Cardiac muscle cell (in vitro differentiated cells and primary cell): Measurements from ENCODE around the gene AHCYL1. TPM values are rescaled to one million over a fixed set of nuclear protein-coding genes. Genes with fewer than 3 reads are reported as not detected.
A peak's percentile ranks its signal among the peaks of the same experiment; 100 is the strongest.

ENCODE experiments used
- DNase-seq, 2 donors: peaks; one replicate each; pipeline versions ENCODE4 v3.0.0 to v3.0.0-alpha.2; 2010 to 2017; ENCODE audit warnings: low read depth in 1 of 2, low spot score in 1 of 2
- H3K27ac ChIP-seq: fragments of 200-600 bp; sonication (generic); 2 replicates; pipeline ENCODE4 v1.5.1; 2016
- H3K27me3 ChIP-seq: fragments of 200-600 bp; sonication (generic); 2 replicates; pipeline ENCODE4 v1.6.0; 2016; ENCODE audit warnings: control low read depth
- H3K36me3 ChIP-seq: fragments of 200-600 bp; sonication (generic); 2 replicates; pipeline ENCODE4 v1.5.1; 2016; ENCODE audit warnings: control low read depth
- H3K4me1 ChIP-seq: fragments of 200-600 bp; sonication (generic); 2 replicates; pipeline ENCODE4 v1.8.1; 2017; ENCODE audit warnings: low read depth, mild to moderate bottlenecking, mixed run types
- H3K4me3 ChIP-seq: fragments of 200-600 bp; sonication (generic); 2 replicates; pipeline ENCODE4 v1.5.1; 2016; ENCODE audit warnings: mild to moderate bottlenecking
- H3K9me3 ChIP-seq: fragments of 200-600 bp; sonication (generic); 2 replicates; pipeline ENCODE4 v1.5.1; 2017; ENCODE audit warnings: low read depth, mild to moderate bottlenecking, control low read depth
- polyA plus RNA-seq: library from polyadenylated mRNA; unstranded; fragments of >200 nt; fragmentation: Nextera tagmentation; extraction: Ambion mirVana; gene quantifications from 2 replicates; pipeline ENCODE4 v1.2.1, GENCODE V29; 2016
- total RNA-seq: library from RNA; depleted of rRNA; stranded (reverse); fragments of >200 nt; gene quantifications from 2 replicates; pipeline ENCODE4 v1.2.3, GENCODE V29; 2016
- TF ChIP-seq, protein P1 (sequence below): IDR thresholded peaks from 2 replicates; pipeline ENCODE4 v1.5.1; 2012; ENCODE audit warnings: low read depth, mild to moderate bottlenecking, low read length

Gene AHCYL1
- total and polyA plus RNA-seq, 2 experiments from 2014 or later = 49.0 to 82.7 TPM

DNA sequence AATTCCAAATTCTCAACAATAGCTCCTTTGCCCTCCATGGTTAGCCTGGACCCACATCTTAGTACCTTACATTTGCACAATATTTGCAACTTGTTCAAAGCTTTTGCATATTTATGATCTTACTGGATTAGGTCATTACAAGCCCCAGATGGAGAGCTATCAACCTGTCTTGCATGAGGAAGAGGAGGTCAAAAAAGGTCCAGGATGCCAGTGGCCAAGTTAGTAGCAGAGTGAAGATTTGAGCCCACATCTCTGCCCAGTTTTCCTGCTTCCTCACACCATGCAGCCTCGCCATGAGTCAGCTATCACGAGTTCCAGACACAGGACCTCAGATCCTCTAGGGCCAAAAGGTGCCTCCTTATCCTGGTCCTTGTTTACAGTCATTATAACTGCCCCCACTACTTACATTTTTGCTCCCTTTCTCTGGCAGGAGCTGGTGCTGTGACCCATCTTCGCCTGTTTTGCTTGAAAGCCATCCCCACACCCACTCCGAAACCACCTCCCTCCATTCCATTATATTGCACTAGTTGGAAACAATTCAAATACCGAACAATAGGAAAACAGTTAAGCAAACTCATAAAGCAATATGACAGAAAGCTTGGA, 5.0 kb upstream of the AHCYL1 start:
- peak in 1 of 2 donors; percentile 70 for DNase-seq
- Histone ChIP-seq H3K4me1 (no peaks in the 10 kb centered on the region), H3K36me3 (no peaks in the 10 kb centered on the region), H3K4me3 (no peak overlapping the region), H3K9me3 (no peaks in the 10 kb centered on the region), H3K27ac (no peak overlapping the region), H3K27me3 (no peaks in the 10 kb centered on the region)
- TF ChIP-seq, protein P1, sequence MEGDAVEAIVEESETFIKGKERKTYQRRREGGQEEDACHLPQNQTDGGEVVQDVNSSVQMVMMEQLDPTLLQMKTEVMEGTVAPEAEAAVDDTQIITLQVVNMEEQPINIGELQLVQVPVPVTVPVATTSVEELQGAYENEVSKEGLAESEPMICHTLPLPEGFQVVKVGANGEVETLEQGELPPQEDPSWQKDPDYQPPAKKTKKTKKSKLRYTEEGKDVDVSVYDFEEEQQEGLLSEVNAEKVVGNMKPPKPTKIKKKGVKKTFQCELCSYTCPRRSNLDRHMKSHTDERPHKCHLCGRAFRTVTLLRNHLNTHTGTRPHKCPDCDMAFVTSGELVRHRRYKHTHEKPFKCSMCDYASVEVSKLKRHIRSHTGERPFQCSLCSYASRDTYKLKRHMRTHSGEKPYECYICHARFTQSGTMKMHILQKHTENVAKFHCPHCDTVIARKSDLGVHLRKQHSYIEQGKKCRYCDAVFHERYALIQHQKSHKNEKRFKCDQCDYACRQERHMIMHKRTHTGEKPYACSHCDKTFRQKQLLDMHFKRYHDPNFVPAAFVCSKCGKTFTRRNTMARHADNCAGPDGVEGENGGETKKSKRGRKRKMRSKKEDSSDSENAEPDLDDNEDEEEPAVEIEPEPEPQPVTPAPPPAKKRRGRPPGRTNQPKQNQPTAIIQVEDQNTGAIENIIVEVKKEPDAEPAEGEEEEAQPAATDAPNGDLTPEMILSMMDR = no peak

DNA sequence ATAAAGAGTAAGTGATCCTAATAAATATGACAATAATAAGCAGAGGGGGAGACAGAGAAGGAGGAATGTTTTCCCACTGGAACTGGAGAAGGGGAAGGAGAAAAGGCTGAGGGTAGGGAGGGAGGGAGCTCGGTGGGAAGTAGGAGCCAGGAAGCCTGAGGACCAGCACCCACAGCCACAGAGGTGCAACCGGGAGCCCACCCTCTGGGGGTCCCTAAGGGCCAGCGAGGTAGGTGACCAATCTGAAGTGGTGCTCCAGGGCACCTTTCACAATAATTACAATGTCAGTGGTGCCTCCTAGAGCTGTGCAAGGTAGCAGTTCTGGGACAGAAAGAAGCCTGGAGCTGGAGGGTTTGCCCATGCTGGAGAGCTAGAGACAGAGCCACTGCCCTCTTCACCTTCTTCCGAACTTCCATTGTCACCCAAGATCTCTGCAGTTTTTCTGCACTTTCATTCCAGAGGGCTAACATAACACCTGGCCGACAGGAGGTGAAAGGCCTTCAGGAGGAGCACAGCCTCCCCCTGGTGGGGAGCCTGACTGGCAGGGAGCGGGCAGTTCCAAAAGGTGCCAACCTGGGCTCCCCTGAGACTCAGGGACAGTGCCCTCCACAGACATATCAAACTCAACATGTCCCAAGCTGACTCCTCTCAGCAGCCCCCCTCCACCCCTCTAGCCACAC, 4.1 kb upstream of the AHCYL1 start:
- H3K27ac ChIP-seq = no peak overlapping the region
- H3K27me3 ChIP-seq = no peaks in the 10 kb centered on the region
- no peaks in the 10 kb centered on the region for H3K4me1 ChIP-seq
- no peaks in the 10 kb centered on the region for H3K36me3 ChIP-seq
- no peak overlapping the region for H3K4me3 ChIP-seq
- H3K9me3 ChIP-seq = no peaks in the 10 kb centered on the region
- TF ChIP-seq, protein P1 = peak; percentile 44
- peak in 1 of 2 donors; percentile 40 for DNase-seq

- no peak overlapping the region for H3K27ac ChIP-seq
- peaks cover 5% of the 10 kb centered on the region for H3K4me1 ChIP-seq
- no peak for DNase-seq
- no peaks in the 10 kb centered on the region for H3K27me3 ChIP-seq
- no peaks in the 10 kb centered on the region for H3K9me3 ChIP-seq
- no peak overlapping the region for H3K4me3 ChIP-seq
- H3K36me3 ChIP-seq = no peaks in the 10 kb centered on the region
- TF ChIP-seq, protein P1 = no peak
These were observed 3.6 kb upstream of the AHCYL1 start for GRCh38 chr1:109981004-109981335.

DNA sequence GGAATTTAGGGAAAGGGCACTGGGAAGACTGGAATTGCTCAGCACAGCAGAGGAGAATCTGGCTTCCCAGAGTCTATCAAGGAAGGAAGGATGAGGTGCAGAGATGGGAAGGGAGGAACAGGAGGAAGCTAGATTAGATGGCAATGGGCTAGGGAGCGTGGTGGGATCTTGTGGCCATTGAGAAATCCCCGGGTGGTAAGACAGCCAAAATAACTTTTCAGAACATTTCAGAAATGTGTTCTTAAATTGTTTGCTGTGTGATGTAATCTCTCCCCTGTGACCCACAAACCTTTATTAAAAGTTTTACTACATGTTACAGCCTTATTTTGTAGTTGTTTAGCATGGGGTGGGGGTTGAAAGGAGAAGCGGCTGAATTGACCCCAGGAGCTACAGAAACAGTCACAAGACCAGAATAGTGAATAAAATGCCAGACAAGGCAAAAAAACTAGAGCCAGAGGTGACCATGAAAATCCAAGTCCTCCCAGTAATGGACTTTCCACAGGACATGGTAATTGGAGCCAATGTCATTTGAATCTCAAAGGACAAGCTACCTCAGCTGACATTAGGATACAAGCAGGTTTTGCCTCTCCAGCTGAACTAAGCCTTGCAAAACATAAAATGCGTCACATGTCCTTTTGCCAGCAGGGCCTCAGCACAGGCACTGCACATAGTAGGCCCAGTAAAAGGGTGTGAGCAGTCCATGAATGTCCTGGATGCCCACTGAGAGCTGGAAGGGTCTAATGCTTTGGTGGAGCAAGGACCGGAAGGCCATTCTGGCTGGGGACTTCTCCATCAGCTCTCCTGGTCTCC, 980 bp upstream of the AHCYL1 start:
- peaks cover 26% of the 10 kb centered on the region for H3K4me1 ChIP-seq
- DNase-seq = peak in 1 of 2 donors; percentile 84
- H3K27ac ChIP-seq = no peak overlapping the region
- no peaks in the 10 kb centered on the region for H3K9me3 ChIP-seq
- H3K27me3 ChIP-seq = no peaks in the 10 kb centered on the region
- no peak overlapping the region for H3K4me3 ChIP-seq
- peaks cover 9% of the 10 kb centered on the region for H3K36me3 ChIP-seq
- TF ChIP-seq, protein P1 = no peak

- Histone ChIP-seq H3K4me1 (peaks cover 26% of the 10 kb centered on the region), H3K36me3 (peaks cover 9% of the 10 kb centered on the region), H3K27me3 (no peaks in the 10 kb centered on the region), H3K9me3 (no peaks in the 10 kb centered on the region), H3K27ac (no peak overlapping the region), H3K4me3 (no peak overlapping the region)
- TF ChIP-seq, protein P1 = no peak
- DNase-seq = peak in 1 of 2 donors; percentile 87
These were observed 442 bp upstream of the AHCYL1 start for GRCh38 chr1:109984190-109984455.
